Purkinje cell (primary cell): ENCODE results near the gene PCDH9. TPM values are rescaled to one million over a fixed set of nuclear protein-coding genes. Genes with fewer than 3 reads are reported as not detected.

Experiments used
- polyA plus RNA-seq: library from polyadenylated mRNA; unstranded; fragments of >200 nt; fragmentation: Nextera tagmentation; gene quantifications from 2 replicates; pipeline ENCODE4 v1.2.1, GENCODE V29; 2014

Gene PCDH9
- 201 and 266 TPM in 2 replicates for polyA plus RNA-seq

GRCh38 chr13:67229481-67230403 lies at the start of gene PCDH9:
Gene PCDH9, minus strand, starts transcription at chr13:67230336. Its CDS starts 1,896 bp downstream, at chr13:67228440.

